IMR-90 (cell line): ENCODE results near the gene NAV1. TPM values are rescaled to one million over a fixed set of nuclear protein-coding genes. Genes with fewer than 3 reads are reported as not detected.

Experiments used
- ATAC-seq: fragments of 200-7000 bp; cut with Tn5 transposase; 2 replicates; pipeline ENCODE4 v1.9.1; 2020; ENCODE audit warnings: low read depth, mild to moderate bottlenecking, moderate library complexity
- BruUV-seq: library from RNA; stranded (reverse); fragments of 400-500 nt; replicated peaks from 2 replicates; lab custom pipeline; 2021; lab: Mats Ljungman, UMichigan
- CTCF ChIA-PET: fragments of 300-600 bp; formaldehyde crosslinking; extraction: SDS; loops from one replicate; lab custom pipeline; 2021; ENCODE audit warnings: antibody characterized with exemption; lab: Yijun Ruan, JAX
- POLR2A ChIA-PET: fragments of 300-600 bp; sonication (Branson Sonifier 250); formaldehyde crosslinking; loops from one replicate; lab custom pipeline; 2022; ENCODE audit warnings: antibody characterized with exemption; ENCODE audit not compliant: unreplicated experiment; lab: Charles Lee
- DNase-seq: peaks from one replicate; pipeline ENCODE4 v3.0.0; 2013
- H2AFZ ChIP-seq: replicated peaks from 2 replicates; pipeline ENCODE3; 2013; ENCODE audit warnings: low read length, mild to moderate bottlenecking; ENCODE audit not compliant: poor library complexity
- H2AK5ac ChIP-seq: 2 replicates; pipeline ENCODE4 v1.6.1; 2013; ENCODE audit warnings: low read depth, low read length, inconsistent platforms
- H2AK9ac ChIP-seq: replicated peaks from 2 replicates; pipeline ENCODE3; 2013; ENCODE audit warnings: mild to moderate bottlenecking, low read depth, low read length, moderate library complexity; ENCODE audit not compliant: poor library complexity
- H2BK120ac ChIP-seq: 2 replicates; pipeline ENCODE4 v1.6.1; 2013; ENCODE audit warnings: low read depth, low read length, inconsistent platforms
- H2BK15ac ChIP-seq: 3 replicates; pipeline ENCODE4 v1.6.1; 2013; ENCODE audit warnings: low read depth, low read length, inconsistent platforms
- H2BK20ac ChIP-seq: 2 replicates; pipeline ENCODE4 v1.6.1; 2013; ENCODE audit warnings: low read depth, mild to moderate bottlenecking, inconsistent platforms, low read length, moderate library complexity
- H2BK5ac ChIP-seq: 2 replicates; pipeline ENCODE4 v1.6.1; 2013; ENCODE audit warnings: mild to moderate bottlenecking, low read depth, low read length, inconsistent platforms; ENCODE audit not compliant: poor library complexity, severe bottlenecking
- H3K14ac ChIP-seq: replicated peaks from 2 replicates; pipeline ENCODE4 v1.6.1; 2013; ENCODE audit warnings: low read depth, low read length, inconsistent platforms
- H3K18ac ChIP-seq: 2 replicates; pipeline ENCODE4 v1.6.1; 2013; ENCODE audit warnings: low read depth, low read length, control low read depth
- H3K23ac ChIP-seq: 2 replicates; pipeline ENCODE4 v1.6.1; 2013; ENCODE audit warnings: low read depth, low read length, inconsistent platforms
- H3K27ac ChIP-seq: 2 replicates; pipeline ENCODE4 v1.5.1; 2013; ENCODE audit warnings: mild to moderate bottlenecking, control low read depth, low read length; ENCODE audit not compliant: insufficient read depth
- H3K27me3 ChIP-seq: 2 replicates; pipeline ENCODE4 v1.6.1; 2013; ENCODE audit warnings: low read length; ENCODE audit not compliant: control insufficient read depth, insufficient read depth
- H3K36me3 ChIP-seq: 2 replicates; pipeline ENCODE4 v1.6.1; 2013; ENCODE audit warnings: low read length, mixed read lengths; ENCODE audit not compliant: control insufficient read depth, insufficient read depth
- H3K4ac ChIP-seq: 2 replicates; pipeline ENCODE4 v1.6.1; 2013; ENCODE audit warnings: low read depth, low read length, inconsistent platforms
- H3K4me1 ChIP-seq: 2 replicates; pipeline ENCODE4 v1.6.1; 2013; ENCODE audit warnings: low read length, mixed read lengths; ENCODE audit not compliant: control insufficient read depth, insufficient read depth
- H3K4me2 ChIP-seq: 2 replicates; pipeline ENCODE4 v1.6.1; 2013; ENCODE audit warnings: low read depth, mild to moderate bottlenecking, control low read depth, low read length, moderate library complexity
- H3K4me3 ChIP-seq: 2 replicates; pipeline ENCODE4 v1.5.1; 2013; ENCODE audit warnings: low read depth, mild to moderate bottlenecking, control low read depth, low read length, moderate library complexity; ENCODE audit not compliant: insufficient read depth
- H3K56ac ChIP-seq: 2 replicates; pipeline ENCODE4 v1.6.1; 2013; ENCODE audit warnings: low read length, inconsistent platforms; ENCODE audit not compliant: insufficient read depth; ENCODE audit errors: extremely low read depth
- H3K79me1 ChIP-seq, 2 experiments: 2 replicates each; pipeline ENCODE4 v1.6.1; 2013; ENCODE audit warnings: low read length in 2 of 2, inconsistent platforms in 1 of 2, low read depth in 1 of 2
- H3K9ac ChIP-seq: 2 replicates; pipeline ENCODE4 v1.6.1; 2013; ENCODE audit warnings: low read depth, low read length, control low read depth
- H3K9me1 ChIP-seq: 2 replicates; pipeline ENCODE4 v1.6.1; 2013; ENCODE audit warnings: low read length, inconsistent platforms; ENCODE audit not compliant: insufficient read depth
- H3K9me3 ChIP-seq: 2 replicates; pipeline ENCODE4 v1.6.1; 2013; ENCODE audit warnings: low read length; ENCODE audit not compliant: control insufficient read depth, insufficient read depth
- H4K20me1 ChIP-seq: 2 replicates; pipeline ENCODE4 v1.6.1; 2013; ENCODE audit warnings: low read length, inconsistent platforms; ENCODE audit not compliant: insufficient read depth
- H4K5ac ChIP-seq: 2 replicates; pipeline ENCODE4 v1.6.1; 2013; ENCODE audit warnings: mild to moderate bottlenecking, low read depth, low read length, control low read depth
- H4K8ac ChIP-seq, 2 experiments: 2 replicates each; pipeline ENCODE4 v1.6.1; 2013; ENCODE audit warnings: low read depth in 2 of 2, low read length in 2 of 2, control low read depth in 1 of 2, inconsistent platforms in 1 of 2
- H4K91ac ChIP-seq: 2 replicates; pipeline ENCODE4 v1.6.1; 2013; ENCODE audit warnings: low read depth, low read length, inconsistent platforms; ENCODE audit not compliant: insufficient read depth
- FOS ChIP-seq: fragments of 150-350 bp; IDR thresholded peaks from 2 replicates; pipeline ENCODE4 v1.6.1; 2016; ENCODE audit warnings: low read depth, low read length
- SMC3 ChIP-seq: fragments of 150-350 bp; IDR thresholded peaks from 2 replicates; pipeline ENCODE4 v1.6.1; 2016; ENCODE audit warnings: low read depth, mild to moderate bottlenecking, antibody characterized with exemption, low read length, moderate library complexity
- WGBS, 2 experiments: methylation state at CpG; one replicate each; pipeline versions ENCODE4 v1.1.5 to v1.1.7; 2013; ENCODE audit warnings: missing lambda C conversion rate in 2 of 2; ENCODE audit not compliant: insufficient read length in 1 of 2; ENCODE audit errors: extremely low coverage in 2 of 2; 5-methylcytosine and 5-hydroxymethylcytosine counted together
- dilution Hi-C: fragments of 300-500 bp; cut with HindIII; formaldehyde crosslinking; loops from one replicate; pipeline ENCODE4 v1.14.3; 2018; ENCODE audit warnings: low sequenced_read_pairs; ENCODE audit not compliant: unreplicated experiment
- in situ Hi-C: fragments of 300-500 bp; cut with MboI; formaldehyde crosslinking; loops from 3 replicates; pipeline ENCODE4 v1.14.3; 2019; ENCODE audit warnings: low sequenced_read_pairs, inconsistent platforms, mixed read lengths
- intact Hi-C: fragments of 100-400 bp; cut with micrococcal nuclease; formaldehyde crosslinking; loops from 2 replicates; pipeline ENCODE4 v1.10.0; 2022
- polyA plus RNA-seq, 3 experiments: library from polyadenylated mRNA; depleted of rRNA; stranded (reverse); fragments of >200 nt; gene quantifications; 2 replicates each; pipeline ENCODE4 v1.2.3, GENCODE V29; 2012; ENCODE audit warnings: low replicate concordance in 1 of 3
- total RNA-seq: library from RNA; depleted of rRNA; stranded (reverse); fragments of >200 nt; gene quantifications from 2 replicates; pipeline ENCODE4 v1.2.3, GENCODE V29; 2012

NAV1 gene
- total and polyA plus RNA-seq, 2 of the 4 experiments (the other 2 are of a cell fraction): 14.0 to 23.1 TPM

- peaks cover 3% of the 10 kb centered on the region; the same call in 1 of the 2 replicates for H3K36me3 ChIP-seq
- H2BK15ac ChIP-seq: peak overlapping the region; percentile 46; the same call in 2 of the 3 replicates
- peaks cover 42 to 69% of the 10 kb centered on the region in 2 experiments for H3K79me1 ChIP-seq
- H3K27ac ChIP-seq: peak overlapping the region; percentile 87; the same call in 1 of the 2 replicates
- peak overlapping the region in 1 of 2 experiments; percentile 58; a peak in 1 of 4 replicates for H4K8ac ChIP-seq
- peaks cover 29% of the 10 kb centered on the region for H3K4me1 ChIP-seq
- H3K14ac ChIP-seq: peak overlapping the region; percentile 10; the same call in 1 of the 2 replicates
- H3K9me3 ChIP-seq: no peaks in the 10 kb centered on the region
- ChIA-PET POLR2A (interaction anchor here (0.6 kb wide), 1 partner anchor 93 kb away, joined by 3 read pairs; no protein-coding TSS in a partner anchor), CTCF (no interaction called here)
- WGBS, 2 experiments: no CpG with 5 or more reads among the region's 3 CpGs
- intact Hi-C loops: no loop called here
- H3K4me3 ChIP-seq: no peak overlapping the region
- peaks cover 21% of the 10 kb centered on the region for H4K20me1 ChIP-seq
- H3K9ac ChIP-seq: no peak overlapping the region
- DNase-seq (peak; percentile 51), ATAC-seq (peak; percentile 8)
- peak overlapping the region; percentile 13; the same call in 1 of the 2 replicates for H4K5ac ChIP-seq
- dilution Hi-C loops: no loop called here
- peak overlapping the region; percentile 22 for H2BK5ac ChIP-seq
- H2AFZ ChIP-seq: no peak overlapping the region
- peak overlapping the region; percentile 78 for H3K4ac ChIP-seq
- BruUV-seq: no TSS peak
- H3K56ac ChIP-seq: no peak overlapping the region
- peak overlapping the region; percentile 68 for H2BK20ac ChIP-seq
- H3K4me2 ChIP-seq: no peak overlapping the region
- no peaks in the 10 kb centered on the region for H3K27me3 ChIP-seq
- in situ Hi-C loops: no loop called here
- peaks cover 24% of the 10 kb centered on the region for H3K9me1 ChIP-seq
- TF ChIP-seq SMC3: no peak
- TF ChIP-seq FOS: peak; percentile 65
- H3K18ac ChIP-seq: peak overlapping the region; percentile 58
- peak overlapping the region; percentile 61 for H2BK120ac ChIP-seq
- H2AK9ac ChIP-seq: no peak overlapping the region
- no peak overlapping the region; the same call in 1 of the 2 replicates for H2AK5ac ChIP-seq
- H4K91ac ChIP-seq: peak overlapping the region; percentile 51
- H3K23ac ChIP-seq: peak overlapping the region; percentile 8; the same call in 1 of the 2 replicates
Measured at GRCh38 chr1:201585093-201585483, 46.2 kb downstream of the NAV1 start.
